GDM1 (cell line): ENCODE measurements around the gene USP32.

Experiments
- DNase-seq: peaks from one replicate; lab custom pipeline; 2025; lab: John Stamatoyannopoulos, UW

Gene USP32

GRCh38 chr17:60129164-60129563 is 262.8 kb downstream of the USP32 start:
- no peak for DNase-seq
